Ovary (tissue), 9 donors: ENCODE results near the gene NT5M. TPM values are rescaled to one million over a fixed set of nuclear protein-coding genes. Genes with fewer than 3 reads are reported as not detected.
A peak's percentile ranks its signal among the peaks of the same experiment; 100 is the strongest.

Experiments used
- DNase-seq, 5 donors: peaks; one replicate each; pipeline ENCODE4 v3.0.0-alpha.2; 2019 to 2020
- H3K27ac ChIP-seq, 2 donors: fragments of 200-600 bp; one replicate each; pipeline versions ENCODE4 v1.5.1 to v1.8.0; 2019 to 2022
- H3K27me3 ChIP-seq: fragments of 200-600 bp; one replicate; pipeline ENCODE4 v1.8.0; 2022
- H3K36me3 ChIP-seq: fragments of 200-600 bp; sonication (generic); one replicate; pipeline ENCODE4 v1.5.1; 2019
- H3K4me1 ChIP-seq: one replicate; pipeline ENCODE4 v1.8.1; 2013; ENCODE audit warnings: mild to moderate bottlenecking, moderate library complexity; ENCODE audit not compliant: insufficient read depth
- H3K4me3 ChIP-seq: fragments of 200-600 bp; sonication (generic); one replicate; pipeline ENCODE4 v1.5.1; 2017
- H3K9me3 ChIP-seq, 2 donors: fragments of 200-600 bp in 1 of 2; sonication (generic) in 1 of 2; one replicate each; pipeline versions ENCODE4 v1.5.1 to v1.8.1; 2013 to 2019; ENCODE audit warnings: mild to moderate bottlenecking in 1 of 2, moderate library complexity in 1 of 2
- EP300 ChIP-seq: sonication (generic); formaldehyde crosslinking; IDR thresholded peaks from one replicate; pipeline ENCODE4 v1.6.1; 2017; ENCODE audit warnings: antibody characterized with exemption
- POLR2A ChIP-seq: fragments of 450-650 bp; IDR thresholded peaks from one replicate; pipeline ENCODE4 v1.6.1; 2017; ENCODE audit warnings: antibody characterized with exemption, mild to moderate bottlenecking, moderate library complexity
- WGBS, 3 donors: extraction: QIAGEN DNeasy Blood & Tissue Kit in 1 of 3; methylation state at CpG; one replicate each; pipeline versions ENCODE4 v1.1.5 to v1.1.7; 2013 to 2017; 5-methylcytosine and 5-hydroxymethylcytosine counted together
- intact Hi-C, 4 donors: fragments of 100-400 bp; cut with DNase I; formaldehyde crosslinking; loops; one replicate each; pipeline versions ENCODE4 v1.11.0 to v1.15.1; 2022 to 2023
- polyA plus RNA-seq, 2 donors: library from polyadenylated mRNA; stranded (reverse); fragments of 200-250 nt in 1 of 2; fragments of 350-450 nt in 1 of 2; fragmentation: Illumina TruSeq in 1 of 2; extraction: RNeasy Lipid Tissue Mini Kit (QIAGEN cat#74804) in 1 of 2; gene quantifications; one replicate each; pipeline ENCODE4 v1.2.3, GENCODE V29; 2013 to 2014
- total RNA-seq, 7 donors: library from RNA; depleted of rRNA in 2 of 7; stranded (reverse); fragments of >200 nt in 2 of 7; fragmentation: NEBNext Ultra II Directional in 3 of 7; extraction: Animal tissue kit (Norgen Biotek cat#: 25700) in 3 of 7; gene quantifications; one replicate each; pipeline versions ENCODE4 v1.1.0 to v1.2.4, GENCODE V29; 2016 to 2023
- TF ChIP-seq, protein P1 (sequence below), 3 donors: fragments of 450-650 bp in 2 of 3; fragments of 200-600 bp in 1 of 3; IDR thresholded peaks; one replicate each; pipeline versions ENCODE4 v1.5.1 to v1.8.0; 2016 to 2022; ENCODE audit warnings: antibody characterized with exemption in 3 of 3, mild to moderate bottlenecking in 1 of 3
- donor health status: DM: no; HTN: no; CAD: no; lungs with moderate emphysema.
- donor health status: DM: no; HTN: no; CAD: no.
- donor health status: Bipolar disorder and iron deficiency.
- donor health status: DM: yes; HTN: yes; CAD: no.
- donor health status: DM: no; HTN: no; CAD: no.
- donor health status: DM: yes; HTN: yes; CAD: no.

Gene NT5M
- total and polyA plus RNA-seq, 9 donors = 0.53 to 6.6 (median 4.9) TPM

DNA sequence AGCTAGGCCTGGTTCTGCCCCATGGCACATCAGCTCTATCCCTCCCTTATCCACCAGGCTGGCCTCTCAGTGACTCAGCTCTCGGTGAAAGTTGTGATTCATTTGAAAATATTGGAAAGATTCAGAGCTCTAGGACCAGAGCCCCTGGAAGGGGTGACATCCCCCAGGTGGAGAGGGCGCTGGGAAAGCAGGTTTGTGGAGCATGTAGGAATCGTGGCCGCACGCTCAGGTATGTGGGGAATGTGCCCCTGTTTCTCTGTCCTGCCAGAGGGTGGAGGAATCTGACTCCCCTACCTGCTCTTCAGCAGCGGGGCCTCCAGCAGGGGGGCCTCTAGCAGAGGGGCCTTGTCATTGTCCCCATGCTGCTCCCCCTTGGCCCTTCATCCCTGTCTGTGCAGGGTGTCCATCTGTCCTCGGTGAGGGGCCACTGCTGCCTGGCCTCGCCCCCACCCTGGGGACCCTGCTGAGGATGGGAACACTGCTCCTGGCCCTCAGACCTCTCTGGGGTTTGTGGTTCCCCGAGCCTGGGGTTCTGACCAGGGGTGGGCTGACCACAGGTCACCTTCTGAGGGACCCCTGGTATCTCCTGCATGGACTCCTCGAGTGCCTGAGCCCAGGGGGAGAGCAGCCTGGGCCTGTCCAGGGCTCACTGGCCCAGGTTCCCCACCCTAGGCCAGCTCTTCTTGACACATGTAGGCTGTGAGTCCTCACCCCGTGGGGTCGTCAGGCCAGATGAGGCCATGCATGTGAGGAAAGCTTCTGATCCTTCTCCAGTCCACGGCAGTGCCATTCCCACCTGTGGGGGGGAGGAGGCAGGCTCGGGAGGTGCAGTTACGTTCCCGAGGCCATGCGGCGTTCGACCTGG lies 47.5 kb downstream of the NT5M start:
- intact Hi-C loops = loop anchor here in 2 of 4 donors (10.0 kb wide), 2 partner anchors 144 to 464 kb away; partner anchors contain the start of gene RASD1 (in 2 of the 2)
- no peaks in the 10 kb centered on the region for H3K9me3 ChIP-seq
- TF ChIP-seq, protein P1, sequence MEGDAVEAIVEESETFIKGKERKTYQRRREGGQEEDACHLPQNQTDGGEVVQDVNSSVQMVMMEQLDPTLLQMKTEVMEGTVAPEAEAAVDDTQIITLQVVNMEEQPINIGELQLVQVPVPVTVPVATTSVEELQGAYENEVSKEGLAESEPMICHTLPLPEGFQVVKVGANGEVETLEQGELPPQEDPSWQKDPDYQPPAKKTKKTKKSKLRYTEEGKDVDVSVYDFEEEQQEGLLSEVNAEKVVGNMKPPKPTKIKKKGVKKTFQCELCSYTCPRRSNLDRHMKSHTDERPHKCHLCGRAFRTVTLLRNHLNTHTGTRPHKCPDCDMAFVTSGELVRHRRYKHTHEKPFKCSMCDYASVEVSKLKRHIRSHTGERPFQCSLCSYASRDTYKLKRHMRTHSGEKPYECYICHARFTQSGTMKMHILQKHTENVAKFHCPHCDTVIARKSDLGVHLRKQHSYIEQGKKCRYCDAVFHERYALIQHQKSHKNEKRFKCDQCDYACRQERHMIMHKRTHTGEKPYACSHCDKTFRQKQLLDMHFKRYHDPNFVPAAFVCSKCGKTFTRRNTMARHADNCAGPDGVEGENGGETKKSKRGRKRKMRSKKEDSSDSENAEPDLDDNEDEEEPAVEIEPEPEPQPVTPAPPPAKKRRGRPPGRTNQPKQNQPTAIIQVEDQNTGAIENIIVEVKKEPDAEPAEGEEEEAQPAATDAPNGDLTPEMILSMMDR (IDR thresholded peaks at IDR 0.05) = no peak
- TF ChIP-seq EP300 (no peak), POLR2A (no peak)
- H3K27ac ChIP-seq = no peak overlapping the region
- DNase-seq = no peak
- WGBS, 3 donors = 78 to 80% (median 80%) methylated on average over 18 to 19 of the region's 19 CpGs
- H3K36me3 ChIP-seq = no peaks in the 10 kb centered on the region
- no peak overlapping the region for H3K4me3 ChIP-seq
- peaks cover 2% of the 10 kb centered on the region for H3K4me1 ChIP-seq
- H3K27me3 ChIP-seq = no peaks in the 10 kb centered on the region

DNA sequence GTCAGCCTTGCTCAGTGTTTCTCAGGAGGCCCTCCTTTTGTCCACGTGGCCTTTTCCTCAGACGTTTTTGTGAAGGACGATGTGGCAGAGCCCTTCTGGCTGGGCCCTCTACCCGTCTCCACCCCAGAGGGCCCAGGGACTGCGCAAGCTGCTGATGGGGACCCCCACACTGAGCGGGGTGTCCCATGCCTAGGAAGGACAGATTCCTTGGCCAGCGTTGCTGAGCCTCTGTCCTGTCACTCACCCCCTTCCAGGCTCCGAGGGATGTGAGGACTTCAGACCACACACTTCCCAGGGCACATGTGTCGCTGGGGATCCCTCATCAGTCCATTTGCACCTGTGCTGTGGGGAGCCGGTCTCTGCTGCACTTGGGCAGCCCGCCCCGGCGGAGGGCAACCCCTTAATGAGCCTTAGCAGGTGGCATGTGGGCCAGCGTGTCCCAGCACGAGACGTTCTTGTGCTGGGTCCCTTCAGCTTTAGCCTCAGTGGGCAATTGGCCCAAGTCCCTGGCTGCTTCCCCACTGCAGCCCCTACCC lies 48.3 kb downstream of the NT5M start:
- peak in 1 of 5 donors; percentile 46 for DNase-seq
- Histone ChIP-seq H3K27me3 (no peaks in the 10 kb centered on the region), H3K9me3 (no peaks in the 10 kb centered on the region), H3K36me3 (no peaks in the 10 kb centered on the region), H3K4me3 (no peak overlapping the region), H3K27ac (no peak overlapping the region), H3K4me1 (peaks cover 2% of the 10 kb centered on the region)
- 70 to 78% (median 73%) methylated on average over 16 of the region's 16 CpGs for WGBS, 3 donors
- no peak for TF ChIP-seq EP300
- TF ChIP-seq, protein P1 (IDR thresholded peaks at IDR 0.05) = no peak
- no peak for TF ChIP-seq POLR2A
- intact Hi-C loops = loop anchor here in 2 of 4 donors (10.0 kb wide), 2 partner anchors 143 to 463 kb away; partner anchors contain the start of gene RASD1 (in 2 of the 2)

DNA sequence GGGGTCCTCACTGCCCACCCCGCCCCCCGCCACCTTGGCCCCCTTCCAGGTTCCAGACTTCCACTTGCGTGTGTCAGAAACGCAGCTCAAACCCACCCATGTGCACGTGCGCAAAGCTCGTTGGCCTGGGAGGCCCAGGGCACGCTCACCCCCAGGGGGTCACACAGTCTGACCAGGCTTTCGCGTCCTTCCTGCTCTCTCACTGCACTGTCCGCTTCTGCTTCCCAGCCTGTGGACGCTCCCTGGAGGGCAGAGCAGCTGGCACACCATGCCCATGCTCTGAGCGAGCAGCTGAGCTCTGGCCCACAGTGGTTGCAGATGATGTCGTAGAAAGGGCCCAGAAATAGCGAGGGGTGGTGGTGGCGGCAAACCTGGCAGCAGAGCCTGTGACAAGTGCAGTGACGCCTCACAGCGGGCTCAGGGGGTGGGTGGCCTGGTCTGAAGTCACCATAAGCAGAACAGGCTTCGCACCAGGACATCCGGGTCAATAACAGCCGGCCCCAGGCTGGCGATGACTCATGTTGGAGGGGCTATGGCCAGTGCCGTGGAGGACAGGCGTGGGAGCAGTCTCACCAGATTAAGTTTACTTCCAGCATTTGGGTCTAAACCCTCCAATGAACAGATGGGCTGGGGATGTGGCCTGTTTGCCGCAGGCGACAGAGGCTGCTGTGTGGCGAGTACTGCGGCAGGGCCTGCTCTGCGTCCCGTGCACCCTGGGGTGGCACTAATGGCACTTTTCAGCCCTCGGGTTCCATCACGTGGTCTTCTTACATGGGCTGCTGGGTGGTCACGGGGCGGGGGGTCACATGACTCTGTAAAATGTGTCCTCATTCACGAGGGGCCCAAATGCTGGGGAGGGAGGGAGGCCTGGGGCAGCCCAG lies 49.0 kb downstream of the NT5M start:
- intact Hi-C loops = loop anchor here in 2 of 4 donors (10.0 kb wide), 2 partner anchors 143 to 463 kb away; partner anchors contain the start of gene RASD1 (in 2 of the 2)
- 46 to 63% (median 55%) methylated on average over 33 to 35 of the region's 35 CpGs for WGBS, 3 donors
- peaks cover 2% of the 10 kb centered on the region for H3K4me1 ChIP-seq
- no peak overlapping the region for H3K4me3 ChIP-seq
- no peak overlapping the region for H3K27ac ChIP-seq
- TF ChIP-seq, protein P1 (IDR thresholded peaks at IDR 0.05) = no peak
- TF ChIP-seq EP300 (no peak), POLR2A (no peak)
- no peaks in the 10 kb centered on the region for H3K27me3 ChIP-seq
- no peaks in the 10 kb centered on the region for H3K36me3 ChIP-seq
- H3K9me3 ChIP-seq = no peaks in the 10 kb centered on the region
- DNase-seq = peak in 2 of 5 donors; percentile 53 to 65
